ENCODE data around the gene UBE2E2.

The UBE2E2 gene

GRCh38 chr3:23308986-23309625 lies 106.0 kb downstream of the UBE2E2 start:
- no peaks in the 10 kb centered on the region; the same call in 1 of the 2 replicates for H3K9me3 ChIP-seq (ENCODE audit: low read length)
- no peak overlapping the region for H2AFZ ChIP-seq (ENCODE audit: low read length)
- no peak overlapping the region for H3K27ac ChIP-seq (ENCODE audit: low read depth, low read length, poor library complexity, severe bottlenecking)
- no peak overlapping the region for H3K9ac ChIP-seq (ENCODE audit: low read length)
- H3K27me3 ChIP-seq (ENCODE audit: insufficient read depth, low read length): no peaks in the 10 kb centered on the region
- H3K4me3 ChIP-seq (ENCODE audit: low read depth, low read length, poor library complexity, severe bottlenecking): no peak overlapping the region
- no peaks in the 10 kb centered on the region for H3K4me1 ChIP-seq (ENCODE audit: insufficient read depth, low read length, severe bottlenecking)
- no peak for TF ChIP-seq CTCF (IDR thresholded peaks at IDR 0.05; ENCODE audit: low read length)
- no peaks in the 10 kb centered on the region; the same call in 1 of the 2 replicates for H3K9me2 ChIP-seq (ENCODE audit: low read depth, low read length)
- no peaks in the 10 kb centered on the region; the same call in 1 of the 2 replicates for H3K36me3 ChIP-seq (ENCODE audit: insufficient read depth, low read length)
- H4K20me1 ChIP-seq (ENCODE audit: insufficient read depth, low read length): no peaks in the 10 kb centered on the region
- no peaks in the 10 kb centered on the region for H3F3A ChIP-seq (ENCODE audit: insufficient read depth, low read length)
- H3K4me2 ChIP-seq (ENCODE audit: low read length): no peak overlapping the region
- H3K79me2 ChIP-seq (ENCODE audit: insufficient read depth, low read length): peaks cover 13% of the 10 kb centered on the region

DNA sequence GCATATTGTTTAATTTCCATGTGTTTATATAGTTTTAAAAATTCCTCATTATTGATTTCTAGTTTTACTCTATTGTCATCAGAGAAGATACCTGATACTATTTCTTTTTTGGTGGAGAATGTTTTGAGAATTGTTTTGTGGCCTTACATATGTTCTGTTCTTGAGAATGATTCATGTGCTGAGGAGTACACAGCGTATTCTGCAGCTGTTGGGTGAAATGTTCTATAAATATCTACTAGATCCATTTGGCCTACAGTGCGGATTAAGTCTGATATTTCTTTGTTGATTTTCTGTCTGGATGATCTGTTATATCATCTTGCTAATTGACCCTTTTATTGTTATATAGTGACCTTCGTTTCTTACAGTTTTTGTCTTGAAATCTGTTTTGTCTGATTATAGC lies 109.7 kb downstream of the UBE2E2 start:
- no peaks in the 10 kb centered on the region; the same call in 1 of the 2 replicates for H3K36me3 ChIP-seq (ENCODE audit: insufficient read depth, low read length)
- H3K27ac ChIP-seq (ENCODE audit: low read depth, low read length, poor library complexity, severe bottlenecking): no peak overlapping the region
- H3K4me1 ChIP-seq (ENCODE audit: insufficient read depth, low read length, severe bottlenecking): no peaks in the 10 kb centered on the region
- no peaks in the 10 kb centered on the region for H4K20me1 ChIP-seq (ENCODE audit: insufficient read depth, low read length)
- H3K4me2 ChIP-seq (ENCODE audit: low read length): no peak overlapping the region
- no peak overlapping the region for H3K9ac ChIP-seq (ENCODE audit: low read length)
- H2AFZ ChIP-seq (ENCODE audit: low read length): no peak overlapping the region
- H3K27me3 ChIP-seq (ENCODE audit: insufficient read depth, low read length): no peaks in the 10 kb centered on the region
- peaks cover 3% of the 10 kb centered on the region; the same call in 1 of the 2 replicates for H3K9me3 ChIP-seq (ENCODE audit: low read length)
- H3K9me2 ChIP-seq (ENCODE audit: low read depth, low read length): no peaks in the 10 kb centered on the region
- no peak for TF ChIP-seq CTCF (IDR thresholded peaks at IDR 0.05; ENCODE audit: low read length)
- no peak for TF ChIP-seq EZH2 (IDR thresholded peaks at IDR 0.05; ENCODE audit: borderline replicate concordance, low read length)
- H3K79me2 ChIP-seq (ENCODE audit: insufficient read depth, low read length): no peaks in the 10 kb centered on the region; the same call in 1 of the 2 replicates
- no peak overlapping the region for H3K4me3 ChIP-seq (ENCODE audit: low read depth, low read length, poor library complexity, severe bottlenecking)
- H3F3A ChIP-seq (ENCODE audit: insufficient read depth, low read length): no peaks in the 10 kb centered on the region

- no peaks in the 10 kb centered on the region for H3F3A ChIP-seq (ENCODE audit: insufficient read depth, low read length)
- H3K4me1 ChIP-seq (ENCODE audit: insufficient read depth, low read length, severe bottlenecking): no peaks in the 10 kb centered on the region
- no peak overlapping the region for H3K9ac ChIP-seq (ENCODE audit: low read length)
- H4K20me1 ChIP-seq (ENCODE audit: insufficient read depth, low read length): no peaks in the 10 kb centered on the region
- H3K79me2 ChIP-seq (ENCODE audit: insufficient read depth, low read length): no peaks in the 10 kb centered on the region
- no peak overlapping the region for H2AFZ ChIP-seq (ENCODE audit: low read length)
- H3K9me3 ChIP-seq (ENCODE audit: low read length): peaks cover 3% of the 10 kb centered on the region; the same call in 1 of the 2 replicates
- no peak overlapping the region for H3K27ac ChIP-seq (ENCODE audit: low read depth, low read length, poor library complexity, severe bottlenecking)
- no peaks in the 10 kb centered on the region for H3K9me2 ChIP-seq (ENCODE audit: low read depth, low read length)
- no peaks in the 10 kb centered on the region; the same call in 1 of the 2 replicates for H3K36me3 ChIP-seq (ENCODE audit: insufficient read depth, low read length)
- no peaks in the 10 kb centered on the region for H3K27me3 ChIP-seq (ENCODE audit: insufficient read depth, low read length)
- TF ChIP-seq EZH2 (IDR thresholded peaks at IDR 0.05; ENCODE audit: borderline replicate concordance, low read length): no peak
- no peak for TF ChIP-seq CTCF (IDR thresholded peaks at IDR 0.05; ENCODE audit: low read length)
- no peak overlapping the region for H3K4me3 ChIP-seq (ENCODE audit: low read depth, low read length, poor library complexity, severe bottlenecking)
- H3K4me2 ChIP-seq (ENCODE audit: low read length): no peak overlapping the region
Measured at GRCh38 chr3:23314981-23315762, 112.0 kb downstream of the UBE2E2 start.
